Small intestine (tissue), 7 donors: ENCODE data around the gene DOCK4. TPM values are rescaled to one million over a fixed set of nuclear protein-coding genes. Genes with fewer than 3 reads are reported as not detected.

ENCODE experiments used
- DNase-seq, 2 donors: peaks; one replicate each; pipeline versions ENCODE4 v3.0.0 to v3.0.0-alpha.2; 2013
- FAIRE-seq: peaks from 2 replicates; lab custom pipeline; 2012; peaks lifted over from hg19 to GRCh38; lab: Jason Lieb, UNC
- H3K27ac ChIP-seq, 3 donors: one replicate each; pipeline ENCODE4 v1.5.1; 2013; ENCODE audit warnings: low read length in 2 of 3, mild to moderate bottlenecking in 2 of 3, control low read depth in 1 of 3, inconsistent platforms in 1 of 3, low read depth in 1 of 3, moderate library complexity in 1 of 3
- H3K27me3 ChIP-seq, 3 donors: one replicate each; pipeline ENCODE4 v1.6.1; 2013; ENCODE audit warnings: low read length in 3 of 3, inconsistent platforms in 1 of 3; ENCODE audit not compliant: control insufficient read depth in 3 of 3, insufficient read depth in 3 of 3
- H3K36me3 ChIP-seq, 3 donors: one replicate each; pipeline ENCODE4 v1.6.1; 2013; ENCODE audit warnings: low read length in 3 of 3, inconsistent platforms in 1 of 3, low read depth in 1 of 3, mild to moderate bottlenecking in 1 of 3, moderate library complexity in 1 of 3; ENCODE audit not compliant: control insufficient read depth in 3 of 3, insufficient read depth in 2 of 3
- H3K4me1 ChIP-seq, 3 donors: one replicate each; pipeline ENCODE4 v1.6.1; 2013; ENCODE audit warnings: low read length in 2 of 3, inconsistent platforms in 1 of 3, low read depth in 1 of 3, mild to moderate bottlenecking in 1 of 3, moderate library complexity in 1 of 3; ENCODE audit not compliant: control insufficient read depth in 3 of 3, insufficient read depth in 2 of 3
- H3K4me3 ChIP-seq, 3 donors: one replicate each; pipeline ENCODE4 v1.5.1; 2013; ENCODE audit warnings: low read length in 3 of 3, control low read depth in 1 of 3, inconsistent platforms in 1 of 3, low read depth in 1 of 3, mild to moderate bottlenecking in 1 of 3, moderate library complexity in 1 of 3
- H3K9me3 ChIP-seq, 2 donors: one replicate each; pipeline ENCODE4 v1.6.1; 2013; ENCODE audit warnings: low read depth in 1 of 2, low read length in 1 of 2; ENCODE audit not compliant: control insufficient read depth in 2 of 2, insufficient read depth in 1 of 2
- WGBS, 3 donors: extraction: QIAGEN DNeasy Blood & Tissue Kit; methylation state at CpG; one replicate each; pipeline ENCODE4 v1.1.7; 2013; 5-methylcytosine and 5-hydroxymethylcytosine counted together
- polyA plus RNA-seq, 4 donors: library from polyadenylated mRNA; stranded (reverse) in 3 of 4; unstranded in 1 of 4; fragments of 200-250 nt in 3 of 4; fragments of 120-200 nt in 1 of 4; gene quantifications; one replicate each; pipeline versions ENCODE4 v1.2.1 to v1.2.3, GENCODE V29; 2013
- donor health status: healthy with polysubstance abuse.
- donor health status: control.
- donor health status: control.
- donor health status: Bipolar disorder and iron deficiency.
- donor health status: healthy.

DOCK4 gene
- polyA plus RNA-seq, 4 donors = 1.9 to 4.1 (median 3.8) TPM; not detected in 1

- Histone ChIP-seq H3K27ac (no peak overlapping the region), H3K27me3 (no peaks in the 10 kb centered on the region), H3K9me3 (peaks cover 0 to 5% of the 10 kb centered on the region in 2 donors), H3K4me1 (no peaks in the 10 kb centered on the region), H3K4me3 (no peak overlapping the region), H3K36me3 (no peaks in the 10 kb centered on the region)
- 29 to 43% (median 33%) methylated on average over 4 of the region's 4 CpGs for WGBS, 3 donors
- FAIRE-seq (no peak), DNase-seq (no peak)
Measured at GRCh38 chr7:112050250-112050881, 155.8 kb downstream of the DOCK4 start.

- H3K36me3 ChIP-seq = no peaks in the 10 kb centered on the region
- WGBS, 3 donors = 69 to 77% (median 76%) methylated on average over 2 of the region's 2 CpGs
- H3K4me1 ChIP-seq = no peaks in the 10 kb centered on the region
- FAIRE-seq (no peak), DNase-seq (no peak)
- H3K4me3 ChIP-seq = no peak overlapping the region
- H3K9me3 ChIP-seq = peaks cover 0 to 5% of the 10 kb centered on the region in 2 donors
- H3K27me3 ChIP-seq = no peaks in the 10 kb centered on the region
- no peak overlapping the region for H3K27ac ChIP-seq
Measured at GRCh38 chr7:112049555-112050249, 156.5 kb downstream of the DOCK4 start.

- WGBS, 3 donors = 78 to 92% (median 80%) methylated on average over 2 of the region's 2 CpGs
- Histone ChIP-seq H3K4me3 (no peak overlapping the region), H3K4me1 (no peaks in the 10 kb centered on the region), H3K36me3 (no peaks in the 10 kb centered on the region), H3K27me3 (no peaks in the 10 kb centered on the region), H3K9me3 (peaks cover 0 to 5% of the 10 kb centered on the region in 2 donors), H3K27ac (no peak overlapping the region)
- FAIRE-seq (no peak), DNase-seq (no peak)
Measured at GRCh38 chr7:112047421-112047820, 158.8 kb downstream of the DOCK4 start.

GRCh38 chr7:112045222-112045621 is 161.0 kb downstream of the DOCK4 start:
- FAIRE-seq (no peak), DNase-seq (no peak)
- H3K9me3 ChIP-seq = peaks cover 0 to 5% of the 10 kb centered on the region in 2 donors
- H3K36me3 ChIP-seq = no peaks in the 10 kb centered on the region
- no peak overlapping the region for H3K27ac ChIP-seq
- H3K4me1 ChIP-seq = no peaks in the 10 kb centered on the region
- H3K4me3 ChIP-seq = no peak overlapping the region
- H3K27me3 ChIP-seq = no peaks in the 10 kb centered on the region

GRCh38 chr7:112042631-112043030 is 163.6 kb downstream of the DOCK4 start:
- Histone ChIP-seq H3K4me3 (no peak overlapping the region), H3K27ac (no peak overlapping the region), H3K27me3 (no peaks in the 10 kb centered on the region), H3K36me3 (no peaks in the 10 kb centered on the region), H3K9me3 (peaks cover 0 to 2% of the 10 kb centered on the region in 2 donors), H3K4me1 (no peaks in the 10 kb centered on the region)
- DNase-seq (no peak), FAIRE-seq (no peak)
- 89 to 91% (median 91%) methylated on average over 8 of the region's 8 CpGs for WGBS, 3 donors

GRCh38 chr7:112038353-112038752 is 167.8 kb downstream of the DOCK4 start:
- H3K27ac ChIP-seq = no peak overlapping the region
- no peaks in the 10 kb centered on the region for H3K9me3 ChIP-seq
- DNase-seq (no peak), FAIRE-seq (no peak)
- H3K36me3 ChIP-seq = no peaks in the 10 kb centered on the region
- WGBS, 3 donors = 92 to 97% (median 94%) methylated on average over 1 of the region's 1 CpG
- no peaks in the 10 kb centered on the region for H3K4me1 ChIP-seq
- no peaks in the 10 kb centered on the region for H3K27me3 ChIP-seq
- H3K4me3 ChIP-seq = no peak overlapping the region

- H3K27ac ChIP-seq = no peak overlapping the region
- no peaks in the 10 kb centered on the region for H3K27me3 ChIP-seq
- H3K4me1 ChIP-seq = no peaks in the 10 kb centered on the region
- no peaks in the 10 kb centered on the region for H3K9me3 ChIP-seq
- DNase-seq (no peak), FAIRE-seq (no peak)
- WGBS, 3 donors = 59 to 80% (median 79%) methylated on average over 2 of the region's 2 CpGs
- H3K4me3 ChIP-seq = no peak overlapping the region
- no peaks in the 10 kb centered on the region for H3K36me3 ChIP-seq
Measured at GRCh38 chr7:112036071-112036470, 170.1 kb downstream of the DOCK4 start.

GRCh38 chr7:112031689-112032088 is 174.5 kb downstream of the DOCK4 start:
- FAIRE-seq (no peak), DNase-seq (no peak)
- Histone ChIP-seq H3K36me3 (no peaks in the 10 kb centered on the region), H3K27ac (no peak overlapping the region), H3K4me3 (no peak overlapping the region), H3K27me3 (no peaks in the 10 kb centered on the region), H3K9me3 (no peaks in the 10 kb centered on the region), H3K4me1 (peaks cover 0 to 3% (median 0%) of the 10 kb centered on the region in 3 donors)
- WGBS, 3 donors = 62 to 73% (median 62%) methylated on average over 5 of the region's 5 CpGs
